Activated CD4-positive, alpha-beta T cell treated with anti-CD3 and anti-CD28 coated beads for 24 hours (primary cell): ENCODE data around the gene SORD.

Source experiments
- DNase-seq, 2 donors: peaks; one replicate each; pipeline ENCODE4 v3.0.0-alpha.2; 2020; ENCODE audit warnings: low read depth in 2 of 2

The SORD gene

DNA sequence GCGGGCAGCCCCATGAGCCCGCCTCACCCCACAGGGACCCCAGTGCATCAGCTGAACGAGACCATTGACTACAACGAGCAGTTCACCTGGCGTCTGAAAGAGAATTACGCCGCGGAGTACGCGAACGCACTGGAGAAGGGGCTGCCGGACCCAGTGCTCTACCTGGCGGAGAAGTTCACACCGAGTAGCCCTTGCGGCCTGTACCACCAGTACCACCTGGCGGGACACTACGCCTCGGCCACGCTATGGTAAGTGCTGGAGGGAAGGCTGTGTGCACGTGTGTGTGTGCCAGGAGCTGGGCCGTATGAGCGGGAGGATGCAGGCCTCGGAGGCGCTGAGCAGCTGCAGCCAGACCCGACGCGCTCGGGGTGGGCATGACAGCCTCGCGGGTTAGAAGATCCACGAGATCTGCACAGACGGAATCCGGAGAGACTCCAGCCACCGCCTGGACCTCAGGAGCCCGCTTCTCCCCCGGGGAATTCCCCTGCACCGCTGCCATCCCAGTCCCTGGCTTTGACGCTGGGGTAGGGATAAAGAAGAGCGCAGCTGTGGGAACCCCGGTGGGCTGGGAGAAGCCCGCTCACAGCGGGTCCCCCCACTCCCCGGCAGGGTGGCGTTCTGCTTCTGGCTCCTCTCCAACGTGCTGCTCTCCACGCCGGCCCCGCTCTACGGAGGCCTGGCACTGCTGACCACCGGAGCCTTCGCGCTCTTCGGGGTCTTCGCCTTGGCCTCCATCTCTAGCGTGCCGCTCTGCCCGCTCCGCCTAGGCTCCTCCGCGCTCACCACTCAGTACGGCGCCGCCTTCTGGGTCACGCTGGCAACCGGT is 93.7 kb downstream of the SORD start:
- no peak for DNase-seq

DNA sequence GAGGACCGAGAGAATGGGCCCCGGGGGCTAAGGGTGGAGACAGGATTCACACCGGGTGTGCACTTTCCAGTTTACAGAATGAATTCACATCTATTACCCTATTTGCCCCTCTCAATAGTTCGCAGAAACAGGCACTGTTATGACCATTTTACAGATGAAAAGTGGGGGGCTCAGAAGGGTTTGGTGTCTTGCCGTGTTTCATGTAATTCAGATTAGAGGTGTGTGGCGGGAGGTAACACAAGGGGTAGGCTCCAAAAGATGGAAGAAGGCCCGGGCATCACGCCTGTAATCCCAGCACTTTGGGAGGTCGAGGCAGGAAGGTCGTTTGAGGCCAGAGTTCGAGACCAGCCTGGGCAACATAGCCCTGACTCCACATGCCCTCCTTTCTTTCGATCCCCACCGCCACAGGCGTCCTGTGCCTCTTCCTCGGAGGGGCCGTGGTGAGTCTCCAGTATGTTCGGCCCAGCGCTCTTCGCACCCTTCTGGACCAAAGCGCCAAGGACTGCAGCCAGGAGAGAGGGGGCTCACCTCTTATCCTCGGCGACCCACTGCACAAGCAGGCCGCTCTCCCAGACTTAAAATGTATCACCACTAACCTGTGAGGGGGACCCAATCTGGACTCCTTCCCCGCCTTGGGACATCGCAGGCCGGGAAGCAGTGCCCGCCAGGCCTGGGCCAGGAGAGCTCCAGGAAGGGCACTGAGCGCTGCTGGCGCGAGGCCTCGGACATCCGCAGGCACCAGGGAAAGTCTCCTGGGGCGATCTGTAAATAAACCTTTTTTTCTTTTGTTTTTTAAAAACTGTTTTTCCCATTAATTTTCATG is 94.5 kb downstream of the SORD start:
- no peak for DNase-seq

- peak; percentile 76 to 82 for DNase-seq
Observed at GRCh38 chr15:45118131-45118588, 95.2 kb downstream of the SORD start.

DNA sequence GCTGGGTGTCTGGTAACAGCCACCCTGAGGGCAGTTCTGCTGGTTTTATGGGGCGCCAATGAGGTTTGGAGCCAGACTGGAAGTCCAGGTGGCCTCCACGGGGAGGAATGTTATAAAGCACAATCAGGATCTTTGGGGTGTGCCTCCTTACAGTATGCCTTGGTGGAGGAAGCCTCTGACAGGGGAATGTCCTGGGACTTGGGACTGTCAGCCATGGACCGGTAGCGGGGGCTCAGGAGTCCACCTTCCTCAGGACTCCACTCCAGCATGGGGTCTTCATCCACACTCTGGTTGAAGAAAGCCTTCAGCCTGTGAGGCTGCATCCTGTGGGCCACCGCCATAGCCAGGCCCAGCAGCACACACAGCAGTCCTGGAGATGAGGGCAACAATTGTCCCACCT is 96.0 kb downstream of the SORD start:
- DNase-seq: no peak

- DNase-seq: no peak
Observed at GRCh38 chr15:45120081-45120972, 97.3 kb downstream of the SORD start.

- DNase-seq: no peak
Observed at GRCh38 chr15:45121020-45121419, 98.0 kb downstream of the SORD start.

DNA sequence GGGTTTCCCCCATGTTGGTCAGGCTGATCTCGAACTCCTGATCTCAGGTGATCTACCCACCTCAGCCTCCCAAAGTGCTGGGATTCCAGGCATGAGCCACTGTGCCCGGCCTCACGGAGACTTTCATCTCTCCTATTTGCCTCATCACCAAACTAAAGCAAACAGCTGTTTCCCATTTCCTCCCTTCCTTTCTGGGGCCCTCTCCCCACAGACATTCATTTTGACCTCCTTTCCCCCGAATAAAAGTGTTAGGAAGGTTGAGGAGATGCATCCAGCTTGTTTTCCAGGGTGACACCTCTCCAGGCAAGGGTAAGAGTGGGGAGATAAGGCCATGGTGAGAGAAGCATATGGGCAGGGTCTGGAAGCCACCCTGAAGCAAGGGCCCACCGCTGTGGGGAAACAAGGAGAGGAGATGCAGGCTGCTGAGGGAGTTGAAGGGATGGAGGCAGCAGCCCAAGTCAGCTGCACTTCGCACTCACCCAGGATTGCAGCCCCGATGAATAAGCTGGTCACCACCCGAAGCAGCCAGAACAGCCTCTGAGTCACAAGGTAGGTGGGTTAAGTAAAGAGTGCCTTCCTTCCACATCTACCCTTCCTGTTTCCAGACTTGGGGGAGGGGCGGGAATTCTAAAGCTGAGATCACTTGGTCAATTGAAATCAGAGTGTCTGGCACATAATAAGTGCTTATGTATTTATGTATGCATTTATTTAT is 98.9 kb downstream of the SORD start:
- no peak for DNase-seq

DNA sequence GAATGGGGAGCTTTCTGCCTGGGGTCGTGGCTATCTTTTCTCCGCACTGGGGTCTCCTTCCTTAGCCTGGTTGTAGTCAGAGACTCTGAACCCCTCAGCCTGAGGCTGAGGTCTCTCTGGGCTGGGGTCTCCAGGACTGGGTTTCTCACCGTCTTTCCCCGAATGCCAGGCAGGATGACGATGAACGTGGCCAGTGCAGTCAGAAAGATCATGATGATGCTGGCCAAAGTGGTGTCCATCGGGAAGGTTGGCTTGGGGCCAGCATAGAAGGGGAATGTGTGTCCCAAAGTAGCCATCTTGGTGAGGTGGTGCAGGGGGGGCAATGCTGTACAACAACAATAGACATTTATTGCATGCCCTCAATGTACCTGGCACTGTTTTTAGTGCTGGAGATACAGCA is 99.7 kb downstream of the SORD start:
- DNase-seq: no peak

- no peak for DNase-seq
Observed at GRCh38 chr15:45123397-45123796, 100.4 kb downstream of the SORD start.

- peak in 1 of 2 donors; percentile 28 for DNase-seq
Observed at GRCh38 chr15:45126535-45127158, 103.7 kb downstream of the SORD start.
